SIG-M5 (cell line): ENCODE measurements around the gene HNRNPL.

ENCODE experiments used
- DNase-seq: peaks from one replicate; lab custom pipeline; 2025; lab: John Stamatoyannopoulos, UW

The HNRNPL gene

DNA sequence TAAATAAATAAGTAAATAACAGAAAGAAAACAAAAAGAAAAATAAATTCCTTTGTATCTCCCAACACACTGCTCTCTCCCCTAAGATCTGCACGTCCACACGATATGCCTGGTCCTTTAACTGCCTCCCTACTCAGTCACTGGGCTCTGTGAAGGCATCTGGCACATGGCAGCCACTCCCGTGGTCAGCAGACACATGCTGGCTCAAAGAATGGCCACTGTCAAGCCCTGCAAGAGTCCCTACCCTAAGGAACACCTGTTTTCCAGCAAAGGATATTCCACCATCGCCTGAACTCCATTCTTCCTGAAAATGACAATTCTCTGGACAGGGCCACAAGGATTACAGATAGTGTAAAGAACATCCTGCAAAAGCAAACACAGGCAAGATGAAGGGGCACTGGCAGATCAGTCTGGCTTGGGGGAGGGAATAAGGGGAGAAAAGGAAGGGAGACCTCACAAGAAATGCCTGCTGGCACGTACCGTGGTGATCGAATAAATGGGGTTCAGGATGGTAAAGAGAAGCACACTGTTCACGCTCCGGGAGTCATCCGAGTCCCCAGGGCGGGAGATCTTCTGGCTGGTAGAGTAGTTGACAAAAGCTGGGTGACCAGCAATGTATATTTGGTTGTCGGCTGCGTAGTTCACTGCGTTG, 4.3 kb downstream of the HNRNPL start:
- DNase-seq = no peak

DNA sequence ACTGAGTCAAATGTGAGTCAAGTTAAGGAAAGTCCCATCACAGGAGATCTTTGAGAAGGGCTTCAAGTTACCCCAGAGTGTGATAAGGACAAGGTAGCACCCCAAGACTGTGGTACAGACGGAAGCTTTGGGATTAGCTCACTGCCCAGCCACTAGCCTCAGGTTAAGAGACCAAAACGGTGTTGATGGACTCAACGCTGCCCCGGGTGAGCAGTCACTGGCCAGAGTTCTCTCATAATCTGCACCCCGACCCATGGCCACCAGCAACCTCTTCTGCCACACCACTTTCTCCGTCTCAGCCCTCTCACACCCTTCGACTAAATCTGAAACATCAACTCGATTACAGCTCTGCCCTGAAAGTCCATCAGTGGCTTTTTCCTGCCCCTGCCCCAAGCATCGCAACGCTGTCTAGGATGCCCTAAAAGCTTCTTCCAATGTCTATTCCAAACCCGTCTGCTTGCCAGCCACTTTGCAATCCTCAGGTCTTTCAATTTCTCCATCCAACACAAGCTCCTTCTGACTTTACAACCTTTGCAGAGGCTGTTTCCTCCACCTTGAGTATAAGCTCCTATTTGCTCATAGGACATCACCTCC, 5.6 kb downstream of the HNRNPL start:
- DNase-seq = no peak

DNA sequence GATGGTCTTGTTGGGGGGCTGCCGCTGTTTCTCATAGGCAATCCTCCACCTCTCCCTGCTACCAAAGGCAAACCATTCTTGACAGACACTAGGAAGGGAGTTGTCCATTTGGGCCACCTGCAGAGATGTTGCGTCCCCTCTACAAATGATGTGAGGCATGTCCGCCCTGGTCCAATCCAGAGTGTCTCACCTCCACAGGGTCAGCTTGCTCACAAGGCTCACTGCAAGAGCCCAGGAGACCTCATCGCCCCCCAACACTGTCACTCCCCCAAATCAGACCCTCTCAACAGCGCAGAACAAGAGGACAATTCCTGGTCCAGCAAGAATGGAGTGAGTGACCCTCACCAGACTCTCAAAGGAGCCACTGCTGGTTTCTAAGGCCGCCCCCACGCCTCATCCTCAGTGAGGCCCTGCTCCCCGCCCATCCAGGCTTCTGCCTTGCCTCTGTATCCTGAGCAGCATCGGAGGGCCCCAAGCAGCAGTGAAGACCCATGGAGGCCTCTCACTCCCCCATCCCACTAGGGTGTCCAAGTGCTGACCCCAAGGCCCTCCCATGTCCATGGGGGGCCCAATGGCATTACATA, 6.5 kb downstream of the HNRNPL start:
- no peak for DNase-seq

DNA sequence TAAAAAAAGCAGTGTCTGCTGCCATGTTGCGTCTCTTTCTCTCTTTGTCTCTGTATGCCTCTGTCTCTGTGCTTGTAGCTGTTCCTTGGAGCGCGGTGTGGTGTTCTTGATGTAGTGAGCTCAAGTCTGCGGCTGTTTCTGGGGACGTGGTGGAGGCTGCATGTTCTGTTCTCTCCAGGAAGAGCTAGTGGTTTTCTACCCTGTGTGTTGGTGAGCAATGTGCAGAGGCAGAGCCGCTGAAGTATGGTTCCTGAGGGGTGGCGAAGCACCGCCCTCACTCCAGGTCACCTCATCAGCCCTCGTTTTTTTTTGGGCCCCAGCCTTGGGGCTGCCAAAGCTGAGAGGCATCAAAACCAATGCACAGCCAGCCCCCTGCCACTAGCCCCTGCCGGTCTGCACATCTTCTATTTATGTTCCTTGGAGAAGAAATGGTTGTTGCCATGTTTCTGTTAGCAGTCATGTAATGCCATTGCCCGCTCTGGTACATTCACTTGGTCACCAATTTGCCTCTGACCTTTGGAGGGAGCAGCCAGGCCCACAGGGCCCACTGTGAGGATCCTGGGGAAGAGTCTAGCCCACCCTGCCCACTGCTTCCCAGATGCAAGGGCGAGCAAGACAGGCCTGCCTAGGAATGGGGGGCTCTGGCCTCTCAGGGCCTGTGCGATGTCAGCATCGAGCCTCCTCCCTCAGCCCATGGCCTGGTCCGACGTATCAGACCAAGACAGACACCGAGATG, 7.2 kb downstream of the HNRNPL start:
- no peak for DNase-seq

DNA sequence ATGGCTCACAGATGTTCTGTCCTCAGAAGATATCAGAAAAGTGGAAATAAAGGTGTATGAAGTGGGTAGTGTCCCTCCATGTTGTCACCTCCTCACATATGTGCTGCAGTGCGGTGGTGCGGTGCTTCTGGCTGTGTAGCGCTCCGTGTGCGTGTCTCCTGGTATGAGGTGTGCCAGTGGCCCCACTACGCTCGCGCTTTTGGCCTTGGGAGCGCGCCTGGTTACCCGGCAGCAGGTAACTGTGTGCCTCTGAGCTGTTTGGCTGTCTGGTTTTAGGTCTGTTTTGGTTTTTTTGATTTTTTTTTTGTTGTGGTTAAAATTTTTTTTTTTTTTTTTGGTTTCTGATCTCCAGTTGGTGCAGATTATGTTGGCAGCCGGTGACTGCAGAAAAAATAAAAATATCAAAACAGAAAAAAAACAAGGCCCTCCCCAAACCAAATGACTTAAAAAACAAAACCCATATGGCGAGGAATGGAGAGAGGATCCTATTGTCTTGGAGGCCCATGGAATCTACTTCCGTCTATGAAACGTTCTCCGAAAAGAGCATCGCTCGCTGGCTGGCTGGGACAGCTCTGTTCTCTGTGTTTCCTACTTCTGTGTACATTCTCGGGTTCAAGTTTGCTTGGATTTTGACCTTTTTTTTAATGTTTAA, 7.9 kb downstream of the HNRNPL start:
- no peak for DNase-seq

DNA sequence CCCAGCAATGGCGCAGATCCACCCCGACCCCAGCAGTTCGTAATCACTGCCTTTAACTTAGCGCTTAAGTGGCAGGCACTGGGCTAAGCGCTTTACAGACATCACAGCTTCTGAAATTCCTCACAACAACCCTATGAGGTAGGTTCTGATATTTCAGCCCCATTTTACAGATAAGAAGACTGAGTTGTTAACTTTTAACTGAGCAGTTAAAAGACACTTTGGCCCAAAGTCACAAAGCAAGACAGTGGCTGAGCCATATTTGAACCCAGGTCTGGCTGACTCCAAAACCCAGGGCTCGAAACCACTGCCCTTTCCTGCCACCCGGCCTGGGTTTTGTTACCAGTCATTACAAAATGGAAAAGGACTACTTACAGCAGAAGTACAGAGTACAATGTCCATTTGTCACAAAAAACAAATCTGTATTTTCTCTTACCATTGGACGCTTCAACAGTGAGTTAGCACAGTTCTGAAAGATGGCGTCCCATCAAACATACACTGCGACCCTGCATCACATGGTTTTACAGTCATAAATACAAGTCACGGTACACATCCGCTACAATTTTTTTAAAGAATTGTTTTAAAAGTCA, 8.5 kb downstream of the HNRNPL start:
- DNase-seq = no peak

DNA sequence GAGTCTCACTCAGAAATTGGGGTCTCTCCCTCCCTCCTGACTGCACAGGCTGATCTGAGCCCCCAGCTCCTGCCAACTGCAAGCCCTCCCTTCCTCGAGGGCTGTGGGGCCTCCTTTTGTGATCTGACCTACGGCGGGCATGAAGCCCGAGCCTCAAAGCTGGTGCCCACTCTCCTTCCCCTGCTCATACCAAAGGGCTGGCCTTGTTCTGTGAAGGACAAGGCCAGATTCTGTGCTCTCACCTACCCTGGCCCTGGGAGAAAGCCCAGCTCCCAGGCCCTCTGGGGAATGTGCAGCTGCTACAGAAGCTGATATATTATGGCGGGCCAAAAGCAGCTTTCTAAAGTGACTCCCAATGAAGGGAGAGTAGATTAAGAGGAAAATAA, 9.2 kb downstream of the HNRNPL start:
- no peak for DNase-seq

DNA sequence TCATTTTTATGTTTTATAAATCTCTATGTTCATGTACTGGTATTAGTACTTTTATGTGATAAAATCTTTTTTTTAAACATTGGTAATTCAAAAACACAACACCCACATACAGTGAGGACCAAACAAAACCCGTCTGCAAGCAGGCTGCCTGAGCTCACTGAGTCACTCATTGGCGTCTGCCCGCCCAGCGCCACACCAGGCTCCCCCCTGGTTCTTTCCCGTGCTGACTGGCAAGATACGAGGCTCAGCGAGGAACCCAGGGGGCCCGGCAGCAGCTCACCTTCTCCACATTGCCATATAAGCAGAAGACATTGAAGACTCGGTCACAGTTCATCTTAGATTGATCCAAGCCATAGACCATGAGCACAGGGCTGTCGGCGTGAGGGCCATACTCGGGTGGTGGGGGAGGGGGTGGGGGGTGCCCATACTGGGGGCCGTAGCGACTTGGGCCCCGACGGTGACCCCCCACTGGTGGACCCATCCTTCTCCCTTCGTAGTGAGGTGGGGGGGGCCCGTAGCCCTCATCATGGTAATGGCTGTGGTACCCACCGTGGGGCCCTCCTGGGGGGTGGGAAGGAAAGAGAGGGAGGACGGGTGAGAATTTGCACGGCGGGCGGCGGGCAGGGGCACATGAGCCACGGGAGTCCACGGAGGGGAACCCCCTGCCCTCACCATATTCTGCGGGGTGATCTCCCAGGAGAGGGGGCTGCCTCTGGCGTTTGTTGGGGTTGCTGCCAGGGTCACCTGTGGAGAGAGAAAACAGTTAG, 9.8 kb downstream of the HNRNPL start:
- no peak for DNase-seq

DNA sequence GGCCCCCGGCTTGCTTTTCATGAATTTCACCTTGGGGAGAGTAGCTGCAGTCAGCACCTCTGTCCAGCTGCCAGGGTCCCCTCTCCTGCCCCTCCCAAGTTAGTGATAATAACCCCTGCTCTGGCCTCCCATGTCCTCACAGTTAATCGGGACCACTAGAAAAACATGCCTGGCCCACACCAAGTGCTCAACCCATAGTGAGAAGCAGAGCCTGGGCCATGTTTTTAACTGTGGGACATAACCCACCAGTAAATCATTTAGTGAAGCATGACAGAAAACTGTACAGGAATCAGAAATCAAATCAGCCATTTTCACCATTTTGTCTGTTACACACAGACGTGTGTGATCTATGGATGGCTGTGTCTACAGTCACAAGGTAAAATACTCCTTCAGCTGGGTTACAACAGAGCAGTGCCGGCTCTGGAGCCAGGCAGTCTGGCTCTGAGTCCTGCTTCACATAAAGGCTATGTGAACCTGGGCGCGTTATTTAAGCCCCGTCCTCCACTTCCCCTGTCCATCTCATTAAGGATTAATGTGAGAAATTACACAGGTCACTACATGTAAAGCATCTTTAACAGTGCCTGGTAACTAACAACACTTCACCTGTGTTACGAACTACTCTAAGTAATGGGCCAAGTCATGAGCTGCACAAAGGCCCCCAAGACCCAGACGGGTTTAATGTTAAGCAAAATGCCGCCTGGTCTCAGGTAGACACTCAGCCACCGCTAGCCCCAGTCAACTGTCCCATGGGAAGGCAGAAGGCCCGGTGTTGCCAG, 10.6 kb downstream of the HNRNPL start:
- no peak for DNase-seq

DNA sequence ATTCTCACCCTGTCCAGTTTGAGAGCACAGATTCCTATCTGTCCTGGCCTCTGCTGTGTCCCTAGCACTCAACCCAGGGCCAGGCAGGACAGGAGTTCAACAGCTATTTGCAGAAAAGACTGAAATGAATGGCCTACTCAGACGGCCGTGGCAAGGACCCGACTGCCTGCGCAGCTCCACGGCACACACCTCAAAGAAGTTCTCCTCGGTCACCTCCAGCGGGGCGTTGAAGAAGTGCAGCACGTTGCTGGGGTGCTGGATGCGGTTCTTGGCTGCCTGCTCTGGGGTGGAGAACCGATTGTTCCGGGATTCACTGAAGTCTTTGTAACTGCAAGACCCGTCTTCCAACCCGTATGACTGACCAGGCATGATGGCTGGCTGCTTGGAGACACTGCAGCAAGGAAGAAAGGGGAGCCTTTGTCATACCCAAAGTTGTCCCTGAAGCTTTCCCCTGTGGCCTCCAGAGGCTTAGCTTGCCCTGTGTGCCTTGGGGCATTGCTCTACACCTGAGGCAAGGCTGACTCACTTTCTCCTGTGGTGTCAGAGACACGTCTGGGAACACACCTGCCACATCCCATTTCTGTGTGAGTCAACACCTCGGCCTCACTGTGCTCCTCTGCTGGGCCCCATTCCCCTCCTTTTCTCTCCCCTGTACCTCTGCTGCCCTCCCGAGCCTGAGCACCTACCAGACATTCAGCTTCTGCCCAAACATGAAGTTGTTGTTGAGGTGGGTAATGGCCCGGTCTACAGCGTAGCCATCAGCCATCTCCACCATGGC, 11.4 kb downstream of the HNRNPL start:
- no peak for DNase-seq

DNA sequence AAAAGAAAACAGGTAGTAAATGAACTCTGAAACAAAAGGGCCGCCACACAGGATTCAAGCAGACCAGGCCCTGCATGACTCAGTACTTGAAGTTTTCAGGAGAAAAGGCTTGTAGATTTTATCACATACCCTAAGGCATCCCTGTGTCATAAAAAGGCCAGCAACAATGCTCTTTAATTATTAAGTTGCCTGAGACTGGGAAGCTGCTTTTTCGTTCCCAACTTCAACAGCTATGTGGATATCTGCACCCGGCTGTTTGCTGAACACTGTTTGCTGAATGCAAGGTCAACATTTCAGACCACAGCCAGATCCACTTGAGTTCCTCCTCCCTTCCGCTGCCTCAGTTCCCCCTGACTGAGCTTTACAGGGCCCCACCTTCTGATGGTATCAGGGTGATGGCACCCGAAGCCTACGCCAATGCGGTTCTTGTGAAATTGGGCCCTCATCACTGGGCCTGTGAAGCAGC, 12.1 kb downstream of the HNRNPL start:
- no peak for DNase-seq

DNA sequence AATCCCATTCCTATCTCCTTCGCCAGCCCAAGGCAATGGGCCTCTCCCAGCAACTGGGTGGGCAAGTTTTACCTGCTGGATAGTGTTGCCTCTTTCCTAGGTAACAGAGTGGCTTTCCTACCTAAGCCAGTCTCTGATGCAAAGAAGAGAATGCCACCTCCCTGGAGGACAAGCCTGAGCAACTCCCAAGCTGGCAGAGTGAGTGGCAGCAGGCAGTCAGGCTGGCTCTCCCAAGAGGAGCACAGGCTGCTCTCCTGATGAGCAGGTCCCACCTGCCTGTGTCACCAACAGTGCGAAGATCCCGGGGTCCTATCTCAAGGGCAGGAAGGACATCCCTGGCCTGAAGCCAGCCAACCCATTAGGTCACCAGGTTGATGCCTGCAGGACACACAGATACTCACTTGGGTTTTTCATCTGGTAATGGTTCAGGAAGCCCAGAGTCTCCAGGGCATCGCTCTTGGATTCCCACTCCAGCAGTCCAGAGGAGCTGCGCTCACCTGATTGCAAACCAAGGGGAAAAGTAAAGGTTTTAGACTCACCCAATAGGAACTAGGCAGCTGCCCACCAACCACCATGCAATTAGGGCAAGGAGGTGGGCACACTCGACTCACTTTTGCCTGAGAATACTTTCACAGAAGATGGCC, 12.7 kb downstream of the HNRNPL start:
- DNase-seq = no peak

DNA sequence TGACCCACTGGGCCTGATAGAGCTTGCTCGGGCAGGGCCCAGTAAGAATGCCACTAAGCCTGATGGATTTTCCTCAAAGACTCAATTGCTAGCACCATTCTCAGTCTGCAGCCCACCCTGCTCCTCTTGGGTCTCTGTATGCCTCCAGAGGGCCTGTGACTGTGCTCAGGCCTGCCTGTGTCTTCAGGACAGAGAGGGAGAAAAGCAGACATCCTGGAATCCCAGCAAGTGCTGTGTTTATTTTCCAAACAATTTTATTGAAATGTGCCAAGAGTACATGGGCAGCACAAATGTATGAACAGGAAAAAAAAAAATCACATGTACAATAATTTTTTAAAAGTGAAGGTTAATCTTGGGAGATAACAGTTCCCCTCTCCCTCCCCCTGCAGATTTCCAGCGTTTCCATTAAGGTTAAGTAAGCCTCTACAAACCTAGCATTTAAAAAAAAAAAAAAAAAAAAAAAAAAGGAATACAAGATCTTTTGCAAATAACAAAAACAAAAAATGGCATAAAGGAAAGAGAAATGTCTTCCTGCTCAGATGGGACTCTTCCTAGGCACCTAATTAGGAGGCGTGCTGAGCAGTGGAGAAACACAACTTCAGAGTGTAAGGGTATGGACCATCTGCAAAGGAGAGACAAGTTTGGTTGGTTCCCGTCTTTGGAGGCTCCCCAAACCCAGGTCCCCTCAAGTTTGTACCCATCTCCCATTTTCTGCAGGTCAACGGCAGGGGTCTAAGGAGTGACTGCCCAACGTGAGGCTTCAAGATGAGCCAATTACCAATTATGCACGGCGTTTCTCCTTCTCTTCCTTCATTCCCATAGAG, 13.4 kb downstream of the HNRNPL start:
- DNase-seq = no peak

DNA sequence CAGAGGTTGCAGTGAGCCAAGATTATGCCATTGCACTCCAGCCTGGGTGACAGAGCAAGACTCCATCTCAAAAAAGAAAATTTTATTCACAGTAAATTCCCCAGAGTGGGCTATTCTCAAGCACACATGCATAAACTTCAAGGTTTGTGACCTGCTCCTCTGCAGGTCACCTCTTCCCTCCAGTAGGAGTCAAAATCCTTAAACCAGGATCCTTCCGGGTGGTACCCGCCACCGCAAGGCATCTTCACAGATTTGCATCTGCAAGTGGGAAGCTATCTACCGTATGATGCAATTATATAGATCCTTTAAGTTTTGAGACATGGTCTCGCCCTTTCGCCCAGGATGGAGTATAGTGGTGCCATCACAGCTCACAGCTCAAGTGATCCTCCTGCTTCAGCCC, 15.2 kb downstream of the HNRNPL start:
- DNase-seq = no peak

DNA sequence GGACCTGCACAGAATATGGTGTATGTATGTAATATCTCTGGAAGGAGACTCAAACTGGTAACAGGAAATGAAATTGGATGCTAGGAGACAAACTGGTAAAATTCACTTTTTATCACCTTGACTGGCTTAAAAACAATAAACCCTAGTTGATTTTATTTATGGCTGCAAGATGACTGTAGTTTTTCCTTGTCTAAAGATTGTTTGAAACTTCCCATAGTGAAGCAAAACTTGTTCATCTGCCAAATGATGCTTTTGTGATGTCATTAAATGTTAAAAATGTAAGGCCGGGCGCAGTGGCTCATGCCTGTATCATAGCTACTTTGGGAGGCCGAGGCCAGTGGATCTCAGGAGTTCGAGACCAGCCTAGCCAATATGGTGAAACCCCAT, 15.7 kb downstream of the HNRNPL start:
- no peak for DNase-seq

DNA sequence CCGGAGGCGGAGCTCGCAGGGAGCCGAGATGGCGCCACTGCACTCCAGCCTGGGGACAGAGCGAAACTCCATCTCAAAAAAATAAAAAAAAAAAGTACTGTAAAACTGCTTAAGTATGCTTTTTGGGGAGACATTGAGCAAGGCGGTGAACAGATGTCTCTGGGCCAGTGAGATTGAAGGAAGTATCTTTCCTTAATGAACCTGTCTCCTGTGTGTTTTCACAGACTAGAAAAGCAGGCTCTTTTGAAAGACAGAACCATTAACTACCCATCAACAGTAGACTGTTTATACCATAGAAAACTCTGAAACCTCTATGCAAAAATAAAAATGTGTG, 16.7 kb downstream of the HNRNPL start:
- DNase-seq = no peak

DNA sequence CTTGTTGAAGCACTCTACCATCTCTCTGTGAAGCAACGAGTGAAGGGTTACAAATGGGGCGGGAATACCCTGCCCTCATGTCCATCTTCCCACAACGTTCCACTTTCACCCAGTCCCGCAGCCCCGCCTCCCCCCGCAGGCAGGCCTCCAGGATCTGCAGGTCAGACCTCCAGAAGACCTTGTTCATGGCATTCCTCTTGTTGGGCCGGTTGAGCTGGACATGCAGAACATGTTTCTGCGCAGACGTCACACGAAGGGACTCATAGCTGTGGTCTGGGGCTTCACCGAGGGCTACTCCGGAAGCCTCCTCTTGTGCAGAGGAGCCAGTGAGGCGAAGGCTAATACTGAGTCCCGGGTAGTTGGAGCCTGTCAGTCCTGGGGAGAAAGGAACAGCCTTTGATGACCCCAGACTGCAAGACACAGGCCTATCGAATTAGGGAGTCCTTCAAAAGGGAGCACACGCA, 18.6 kb downstream of the HNRNPL start:
- no peak for DNase-seq

DNA sequence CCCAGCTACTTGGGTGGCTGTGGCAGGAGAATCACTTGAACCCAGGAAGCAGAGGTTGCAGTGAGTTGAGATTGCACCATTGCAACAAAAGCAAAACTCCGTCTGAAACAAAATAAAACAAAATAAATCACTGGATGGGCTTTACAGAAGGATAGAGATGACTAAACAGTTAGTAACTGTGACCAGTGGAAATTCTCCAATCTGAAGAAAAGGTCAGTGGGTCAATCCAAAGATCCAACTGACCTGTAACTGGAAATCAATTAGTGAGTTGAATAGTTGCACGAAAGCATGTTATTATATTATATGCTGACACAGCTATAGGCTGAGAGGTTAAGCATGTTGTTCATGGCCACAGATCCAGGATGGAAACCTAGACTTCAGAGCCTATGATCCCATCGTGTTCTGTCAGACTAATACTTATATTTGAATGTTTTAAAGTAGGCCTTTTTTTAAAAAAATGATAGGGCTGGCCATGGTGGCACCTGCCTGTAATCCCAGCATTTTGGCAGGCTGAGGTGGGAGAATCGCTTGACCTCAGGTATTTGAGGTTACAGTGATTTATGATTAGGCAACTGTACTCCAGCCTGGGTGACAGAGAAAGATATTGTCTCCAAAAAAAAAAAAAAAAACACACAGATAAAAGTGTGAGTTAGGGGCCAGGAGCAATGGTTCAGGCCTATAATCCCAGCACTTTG, 19.6 kb downstream of the HNRNPL start:
- no peak for DNase-seq
